Measurements from ENCODE around the gene SPTBN4.

SPTBN4 gene

GRCh38 chr19:40597329-40597838, 130.6 kb downstream of the SPTBN4 start:
- TF ChIP-seq, protein P1, sequence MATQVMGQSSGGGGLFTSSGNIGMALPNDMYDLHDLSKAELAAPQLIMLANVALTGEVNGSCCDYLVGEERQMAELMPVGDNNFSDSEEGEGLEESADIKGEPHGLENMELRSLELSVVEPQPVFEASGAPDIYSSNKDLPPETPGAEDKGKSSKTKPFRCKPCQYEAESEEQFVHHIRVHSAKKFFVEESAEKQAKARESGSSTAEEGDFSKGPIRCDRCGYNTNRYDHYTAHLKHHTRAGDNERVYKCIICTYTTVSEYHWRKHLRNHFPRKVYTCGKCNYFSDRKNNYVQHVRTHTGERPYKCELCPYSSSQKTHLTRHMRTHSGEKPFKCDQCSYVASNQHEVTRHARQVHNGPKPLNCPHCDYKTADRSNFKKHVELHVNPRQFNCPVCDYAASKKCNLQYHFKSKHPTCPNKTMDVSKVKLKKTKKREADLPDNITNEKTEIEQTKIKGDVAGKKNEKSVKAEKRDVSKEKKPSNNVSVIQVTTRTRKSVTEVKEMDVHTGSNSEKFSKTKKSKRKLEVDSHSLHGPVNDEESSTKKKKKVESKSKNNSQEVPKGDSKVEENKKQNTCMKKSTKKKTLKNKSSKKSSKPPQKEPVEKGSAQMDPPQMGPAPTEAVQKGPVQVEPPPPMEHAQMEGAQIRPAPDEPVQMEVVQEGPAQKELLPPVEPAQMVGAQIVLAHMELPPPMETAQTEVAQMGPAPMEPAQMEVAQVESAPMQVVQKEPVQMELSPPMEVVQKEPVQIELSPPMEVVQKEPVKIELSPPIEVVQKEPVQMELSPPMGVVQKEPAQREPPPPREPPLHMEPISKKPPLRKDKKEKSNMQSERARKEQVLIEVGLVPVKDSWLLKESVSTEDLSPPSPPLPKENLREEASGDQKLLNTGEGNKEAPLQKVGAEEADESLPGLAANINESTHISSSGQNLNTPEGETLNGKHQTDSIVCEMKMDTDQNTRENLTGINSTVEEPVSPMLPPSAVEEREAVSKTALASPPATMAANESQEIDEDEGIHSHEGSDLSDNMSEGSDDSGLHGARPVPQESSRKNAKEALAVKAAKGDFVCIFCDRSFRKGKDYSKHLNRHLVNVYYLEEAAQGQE (IDR thresholded peaks at IDR 0.05; ENCODE audit: insufficient replicate concordance, low read depth) = no peak
- TF ChIP-seq, protein P2, sequence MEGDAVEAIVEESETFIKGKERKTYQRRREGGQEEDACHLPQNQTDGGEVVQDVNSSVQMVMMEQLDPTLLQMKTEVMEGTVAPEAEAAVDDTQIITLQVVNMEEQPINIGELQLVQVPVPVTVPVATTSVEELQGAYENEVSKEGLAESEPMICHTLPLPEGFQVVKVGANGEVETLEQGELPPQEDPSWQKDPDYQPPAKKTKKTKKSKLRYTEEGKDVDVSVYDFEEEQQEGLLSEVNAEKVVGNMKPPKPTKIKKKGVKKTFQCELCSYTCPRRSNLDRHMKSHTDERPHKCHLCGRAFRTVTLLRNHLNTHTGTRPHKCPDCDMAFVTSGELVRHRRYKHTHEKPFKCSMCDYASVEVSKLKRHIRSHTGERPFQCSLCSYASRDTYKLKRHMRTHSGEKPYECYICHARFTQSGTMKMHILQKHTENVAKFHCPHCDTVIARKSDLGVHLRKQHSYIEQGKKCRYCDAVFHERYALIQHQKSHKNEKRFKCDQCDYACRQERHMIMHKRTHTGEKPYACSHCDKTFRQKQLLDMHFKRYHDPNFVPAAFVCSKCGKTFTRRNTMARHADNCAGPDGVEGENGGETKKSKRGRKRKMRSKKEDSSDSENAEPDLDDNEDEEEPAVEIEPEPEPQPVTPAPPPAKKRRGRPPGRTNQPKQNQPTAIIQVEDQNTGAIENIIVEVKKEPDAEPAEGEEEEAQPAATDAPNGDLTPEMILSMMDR (IDR thresholded peaks at IDR 0.05; ENCODE audit: insufficient read depth, low read length) = no peak
- TF ChIP-seq GABPA (IDR thresholded peaks at IDR 0.05; ENCODE audit: low read depth) = no peak
- TF ChIP-seq POLR2AphosphoS5 (IDR thresholded peaks at IDR 0.05; ENCODE audit: low read depth) = no peak
- no peak for TF ChIP-seq SPI1 (IDR thresholded peaks at IDR 0.05; ENCODE audit: borderline replicate concordance, low read depth)
- Histone ChIP-seq H3K4me3 (replicated peaks; ENCODE audit: insufficient read depth, low read length) (no peak overlapping the region), H3K27me3 (ENCODE audit: insufficient read depth, poor library complexity, severe bottlenecking) (peaks cover 50% of the 10 kb centered on the region), H3K27ac (replicated peaks) (no peak overlapping the region)
- DNase-seq (ENCODE audit: low read depth in 1 of 2, low spot score in 1 of 2) = no peak

GRCh38 chr19:40598121-40598917, 131.5 kb downstream of the SPTBN4 start:
- Histone ChIP-seq H3K4me3 (replicated peaks; ENCODE audit: insufficient read depth, low read length) (no peak overlapping the region), H3K27me3 (ENCODE audit: insufficient read depth, poor library complexity, severe bottlenecking) (peaks cover 52% of the 10 kb centered on the region), H3K27ac (replicated peaks) (no peak overlapping the region)
- peak in 1 of 2 experiments; percentile 78 for DNase-seq (ENCODE audit: low read depth in 1 of 2, low spot score in 1 of 2)
- TF ChIP-seq, protein P2 (IDR thresholded peaks at IDR 0.05; ENCODE audit: insufficient read depth, low read length) = peak; percentile 82
- no peak for TF ChIP-seq GABPA (IDR thresholded peaks at IDR 0.05; ENCODE audit: low read depth)

- TF ChIP-seq, protein P1 (IDR thresholded peaks at IDR 0.05; ENCODE audit: insufficient replicate concordance, low read depth) = no peak
- TF ChIP-seq SPI1 (IDR thresholded peaks at IDR 0.05; ENCODE audit: borderline replicate concordance, low read depth) (no peak), POLR2AphosphoS5 (IDR thresholded peaks at IDR 0.05; ENCODE audit: low read depth) (no peak), GABPA (IDR thresholded peaks at IDR 0.05; ENCODE audit: low read depth) (no peak)
- TF ChIP-seq, protein P2 (IDR thresholded peaks at IDR 0.05; ENCODE audit: insufficient read depth, low read length) = no peak
- Histone ChIP-seq H3K27me3 (ENCODE audit: insufficient read depth, poor library complexity, severe bottlenecking) (peaks cover 52% of the 10 kb centered on the region), H3K27ac (replicated peaks) (no peak overlapping the region), H3K4me3 (replicated peaks; ENCODE audit: insufficient read depth, low read length) (no peak overlapping the region)
- DNase-seq (ENCODE audit: low read depth in 1 of 2, low spot score in 1 of 2) = no peak
These were observed 132.1 kb downstream of the SPTBN4 start for GRCh38 chr19:40598918-40599307.
